H1 (cell line): Measurements from ENCODE around the gene LIMK2. TPM values are rescaled to one million over a fixed set of nuclear protein-coding genes. Genes with fewer than 3 reads are reported as not detected.

Source experiments
- ATF2 ChIP-seq: IDR thresholded peaks from 2 replicates; pipeline ENCODE4 v1.6.1; 2012; ENCODE audit warnings: low read length, inconsistent platforms
- CHD1 ChIP-seq: IDR thresholded peaks from 2 replicates; pipeline ENCODE4 v1.6.1; 2012; ENCODE audit warnings: low read depth, low read length, improper control_type of control experiment
- CHD7 ChIP-seq: fragments of 300-600 bp; sonication (generic); IDR thresholded peaks from 2 replicates; pipeline ENCODE4 v1.7.1; 2012; ENCODE audit warnings: low read length, moderate library complexity, mild to moderate bottlenecking, inconsistent platforms; ENCODE audit not compliant: insufficient replicate concordance
- CTCF ChIP-seq, 3 experiments: IDR thresholded peaks; 1 replicate in 2 of 3; 2 replicates in 1 of 3; pipeline versions ENCODE4 v1.5.1 to v1.6.1; 2011; ENCODE audit warnings: low read length in 3 of 3, mild to moderate bottlenecking in 3 of 3, inconsistent platforms in 2 of 3, low read depth in 1 of 3, moderate library complexity in 1 of 3; ENCODE audit not compliant: insufficient read depth in 1 of 3; ENCODE audit errors: control extremely low read depth in 1 of 3
- RFX5 ChIP-seq: IDR thresholded peaks from 2 replicates; pipeline ENCODE4 v1.6.1; 2011; ENCODE audit warnings: low read depth, low read length, improper control_type of control experiment, borderline replicate concordance
- polyA plus RNA-seq, 7 experiments: library from polyadenylated mRNA; depleted of rRNA in 3 of 7; stranded (reverse) in 5 of 7; unstranded in 2 of 7; fragments of >200 nt in 5 of 7; fragments of 200-250 nt in 2 of 7; gene quantifications; 1 replicate in 5 of 7; 2 replicates in 1 of 7; 4 replicates in 1 of 7; pipeline versions ENCODE4 v1.2.1 to v1.2.3, GENCODE V29; 2011 to 2013; ENCODE audit warnings: missing spikeins in 2 of 7, mixed read lengths in 2 of 7
- total RNA-seq: library from RNA; stranded (reverse); fragmentation: NEBNext Ultra II Directional; extraction: Animal tissue kit (Norgen Biotek cat#: 25700); gene quantifications from 2 replicates; pipeline ENCODE4 v1.2.1, GENCODE V29; 2021

LIMK2 gene
- total and polyA plus RNA-seq, 2 of the 8 experiments (the other 6 are each of a cell fraction or from before 2014, with no cell fraction given): 13.2 to 37.6 TPM

DNA sequence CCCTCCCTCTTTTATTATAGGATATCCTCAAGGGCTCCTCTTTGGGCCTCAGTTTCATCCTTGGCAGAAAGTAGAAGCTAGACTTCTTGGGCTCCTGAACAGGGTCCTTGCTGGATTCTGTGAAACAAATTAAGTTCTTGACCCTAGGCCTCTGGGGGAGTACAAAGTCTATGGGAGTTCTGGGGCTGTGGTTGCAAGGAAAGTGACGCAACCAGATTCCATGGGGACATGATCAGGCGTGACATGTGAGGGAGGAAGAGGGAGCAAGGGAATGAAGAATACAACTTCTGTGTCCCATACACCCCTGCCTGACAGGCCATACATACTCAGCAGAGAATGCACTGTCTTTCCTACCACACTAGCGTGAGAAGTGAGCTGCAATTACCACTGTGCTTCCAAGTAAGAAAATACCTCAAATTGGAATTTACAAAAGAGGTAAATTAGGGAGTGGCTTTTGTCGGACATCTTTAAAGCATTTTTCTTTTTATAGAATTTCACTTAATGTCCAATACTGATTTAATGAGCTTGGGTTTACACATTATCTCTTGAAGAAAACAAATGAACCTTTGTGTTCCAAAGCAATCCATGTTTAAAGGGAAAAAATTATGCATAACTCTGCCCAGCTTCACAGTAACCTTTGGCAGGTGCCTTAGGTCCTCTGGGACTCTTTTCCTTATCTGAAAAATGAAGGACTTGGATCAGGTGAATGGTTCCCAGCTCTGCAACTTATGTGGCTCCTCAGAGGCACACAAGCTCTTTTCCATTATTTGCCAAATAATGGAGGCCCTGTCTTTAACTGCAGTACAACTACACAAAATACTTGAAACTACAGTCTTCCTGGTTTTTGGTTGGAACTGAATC is 38.9 kb downstream of the LIMK2 start (continued):
- TF ChIP-seq CTCF (IDR thresholded peaks at IDR 0.05; ENCODE audit: control extremely low read depth in 1 of 3, insufficient read depth in 1 of 3, low read depth in 1 of 3, low read length in 3 of 3): no peak
- no peak for TF ChIP-seq RFX5
- no peak for TF ChIP-seq CHD1
- TF ChIP-seq ATF2: no peak
- TF ChIP-seq CHD7: no peak
